GM12878 (cell line): ENCODE results near the gene CRAMP1. TPM values are rescaled to one million over a fixed set of nuclear protein-coding genes. Genes with fewer than 3 reads are reported as not detected.

Experiments
- ATAC-seq: fragments of 200-7000 bp; cut with Tn5 transposase; 3 replicates; pipeline ENCODE4 v1.9.1; 2020; ENCODE audit warnings: mild to moderate bottlenecking, moderate library complexity
- BruUV-seq: library from RNA; stranded (reverse); fragments of 400-500 nt; replicated peaks from 2 replicates; lab custom pipeline; 2021; lab: Mats Ljungman, UMichigan
- CTCF ChIA-PET: fragments of 300-600 bp; sonication (Branson Sonifier 250); formaldehyde crosslinking; extraction: SDS; loops from one replicate; lab custom pipeline; 2021; ENCODE audit warnings: inconsistent platforms; lab: Yijun Ruan, JAX
- POLR2A ChIA-PET: fragments of 350-600 bp; formaldehyde crosslinking; extraction: SDS; loops from one replicate; lab custom pipeline; 2021; ENCODE audit warnings: inconsistent platforms; lab: Charles Lee
- RAD21 ChIA-PET: fragments of 300-600 bp; sonication (Branson Sonifier 250); formaldehyde crosslinking; loops from one replicate; lab custom pipeline; 2023; ENCODE audit warnings: antibody characterized with exemption; ENCODE audit not compliant: unreplicated experiment; lab: Charles Lee
- SMC1A ChIA-PET: fragments of 300-600 bp; sonication (Branson Sonifier 250); formaldehyde crosslinking; loops from one replicate; lab custom pipeline; 2023; ENCODE audit not compliant: unreplicated experiment, uncharacterized antibody; lab: Charles Lee
- DNase-seq: peaks from one replicate; pipeline ENCODE4 v3.0.0-alpha.2; 2011; ENCODE audit warnings: low read depth, low spot score
- FAIRE-seq: peaks from 3 replicates; lab custom pipeline; 2011; peaks lifted over from hg19 to GRCh38; lab: Jason Lieb, UNC
- H2AFZ ChIP-seq: 2 replicates; pipeline ENCODE4 v1.6.0; 2011; ENCODE audit warnings: low read depth, low read length, control low read depth; ENCODE audit not compliant: control insufficient read depth
- H3K27ac ChIP-seq: 2 replicates; pipeline ENCODE4 v1.5.1; 2011; ENCODE audit warnings: control low read depth; ENCODE audit not compliant: control insufficient read depth, insufficient read depth
- H3K27me3 ChIP-seq, 2 experiments: replicated peaks in 1 of 2; 2 replicates each; pipeline versions ENCODE4 v1.6.0 to v1.6.1; 2011; ENCODE audit warnings: low read length in 1 of 2; ENCODE audit not compliant: control insufficient read depth in 2 of 2, insufficient read depth in 2 of 2
- H3K36me3 ChIP-seq, 2 experiments: 2 replicates each; pipeline ENCODE4 v1.5.1; 2011; ENCODE audit warnings: low read length in 1 of 2; ENCODE audit not compliant: control insufficient read depth in 2 of 2, insufficient read depth in 2 of 2
- H3K4me1 ChIP-seq: 2 replicates; pipeline ENCODE4 v1.6.1; 2011; ENCODE audit warnings: mild to moderate bottlenecking, low read length, moderate library complexity, mixed read lengths; ENCODE audit not compliant: control insufficient read depth, insufficient read depth
- H3K4me2 ChIP-seq: 2 replicates; pipeline ENCODE4 v1.6.0; 2011; ENCODE audit warnings: control low read depth; ENCODE audit not compliant: control insufficient read depth, insufficient read depth
- H3K4me3 ChIP-seq: fragments of 200-600 bp; sonication (generic); 2 replicates; pipeline ENCODE4 v1.5.1; 2016
- H3K79me2 ChIP-seq: 2 replicates; pipeline ENCODE4 v1.6.0; 2011; ENCODE audit warnings: low read length; ENCODE audit not compliant: control insufficient read depth, insufficient read depth
- H3K9ac ChIP-seq: 2 replicates; pipeline ENCODE4 v1.8.0; 2011; ENCODE audit warnings: low read length, control low read depth, mixed read lengths; ENCODE audit not compliant: control insufficient read depth, insufficient read depth
- H3K9me3 ChIP-seq: replicated peaks from 3 replicates; pipeline ENCODE4 v1.5.1; 2011; ENCODE audit warnings: mild to moderate bottlenecking, low read length; ENCODE audit not compliant: control insufficient read depth, insufficient read depth
- H4K20me1 ChIP-seq: 2 replicates; pipeline ENCODE4 v1.6.0; 2011; ENCODE audit not compliant: control insufficient read depth, insufficient read depth
- HDGF ChIP-seq: fragments of 450-650 bp; IDR thresholded peaks from 2 replicates; pipeline ENCODE4 v1.6.1; 2016; ENCODE audit warnings: antibody characterized with exemption
- IKZF1 ChIP-seq: fragments of 450-650 bp; conservative IDR thresholded peaks from 2 replicates; pipeline ENCODE4 v1.6.1; 2017; ENCODE audit warnings: antibody characterized with exemption, mild to moderate bottlenecking
- POLR2AphosphoS5 ChIP-seq: IDR thresholded peaks from 2 replicates; pipeline ENCODE4 v1.6.1; 2011; ENCODE audit warnings: mild to moderate bottlenecking, low read length, inconsistent platforms
- TCF3 ChIP-seq: IDR thresholded peaks from 2 replicates; pipeline ENCODE4 v1.6.1; 2012; ENCODE audit warnings: low read depth, mild to moderate bottlenecking, low read length, borderline replicate concordance; ENCODE audit not compliant: insufficient read depth
- TCF7 ChIP-seq: IDR thresholded peaks from 2 replicates; pipeline ENCODE4 v1.6.1; 2014; ENCODE audit warnings: antibody characterized with exemption, borderline replicate concordance
- WGBS: methylation state at CpG from one replicate; pipeline ENCODE4 v1.1.6; 2016; ENCODE audit warnings: low lambda C conversion rate; ENCODE audit not compliant: insufficient replicate concordance, insufficient coverage; ENCODE audit errors: missing lambda C conversion rate; 5-methylcytosine and 5-hydroxymethylcytosine counted together
- in situ Hi-C: fragments of 300-500 bp; cut with MboI; formaldehyde crosslinking; loops from 9 replicates; pipeline ENCODE4 v1.14.3; 2018; ENCODE audit warnings: mixed read lengths
- intact Hi-C: fragments of 100-400 bp; cut with micrococcal nuclease; formaldehyde crosslinking; loops from one replicate; pipeline ENCODE4 v1.14.2; 2022; ENCODE audit not compliant: unreplicated experiment
- polyA plus RNA-seq, 11 experiments: library from polyadenylated mRNA; depleted of rRNA in 4 of 11; unstranded in 6 of 11; stranded (reverse) in 5 of 11; fragments of >200 nt; fragmentation: Nextera tagmentation in 4 of 11; fragmentation: Illumina TruSeq in 1 of 11; extraction: Ambion mirVana in 4 of 11; extraction: Trizol in 1 of 11; gene quantifications; 1 replicate in 1 of 11; 2 replicates in 10 of 11; pipeline versions ENCODE4 v1.2.1 to v1.2.3, GENCODE V29; 2011 to 2016; ENCODE audit warnings: inconsistent platforms in 2 of 11, missing spikeins in 2 of 11, low read depth in 1 of 11
- total RNA-seq, 4 experiments: library from RNA; depleted of rRNA in 3 of 4; stranded (reverse); fragments of >200 nt in 3 of 4; fragmentation: Illumina TruSeq in 1 of 4; extraction: Trizol in 1 of 4; gene quantifications; 2 replicates each; pipeline versions ENCODE4 v1.2.1 to v1.2.3, GENCODE V29; 2013 to 2021
- TF ChIP-seq, protein P1 (sequence below): IDR thresholded peaks from 2 replicates; pipeline ENCODE4 v1.6.1; 2011; ENCODE audit warnings: borderline replicate concordance, low read depth, mild to moderate bottlenecking, moderate library complexity, low read length; ENCODE audit not compliant: insufficient read depth, poor library complexity, severe bottlenecking

The CRAMP1 gene
- total and polyA plus RNA-seq, 10 of the 15 experiments (the other 5 are each of a cell fraction or from before 2014, with no cell fraction given): 0.37 to 9.8 (median 3.9) TPM

DNA sequence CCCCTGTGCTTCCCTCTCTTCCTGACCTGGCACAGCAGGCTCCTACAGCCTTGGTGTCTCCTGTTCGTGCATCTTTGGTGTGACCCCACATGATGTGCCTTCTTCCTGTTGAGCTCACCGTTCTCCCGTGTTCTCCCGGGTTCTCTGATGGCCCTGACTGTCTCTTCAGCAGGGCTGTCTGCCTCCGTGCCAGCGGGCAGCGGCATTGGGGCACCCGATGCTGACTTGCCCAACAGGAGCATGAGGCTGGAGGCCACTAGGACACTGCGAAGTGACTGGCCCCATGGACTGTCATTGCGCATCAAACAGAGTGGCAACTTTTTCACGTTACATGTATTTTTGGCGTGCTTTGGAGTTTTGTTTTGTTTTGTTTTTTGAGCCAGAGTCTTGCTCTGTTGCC, 22.4 kb downstream of the CRAMP1 start:
- intact Hi-C loops: no loop called here
- H4K20me1 ChIP-seq: no peaks in the 10 kb centered on the region
- no peak for ATAC-seq
- in situ Hi-C loops: no loop called here
- 92% methylated on average over 12 of the region's 12 CpGs for WGBS
- no peak overlapping the region for H2AFZ ChIP-seq
- no TSS peak for BruUV-seq
- no peak for FAIRE-seq
- ChIA-PET SMC1A (no interaction called here), RAD21 (no interaction called here), POLR2A (no interaction called here), CTCF (no interaction called here)
- H3K27ac ChIP-seq: no peak overlapping the region
- no peak overlapping the region for H3K4me3 ChIP-seq
- no peak overlapping the region for H3K4me2 ChIP-seq
- H3K79me2 ChIP-seq: no peaks in the 10 kb centered on the region
- DNase-seq: no peak
- no peak overlapping the region for H3K9ac ChIP-seq
- no peaks in the 10 kb centered on the region for H3K4me1 ChIP-seq
- no peaks in the 10 kb centered on the region for H3K27me3 ChIP-seq
- H3K9me3 ChIP-seq: no peaks in the 10 kb centered on the region
- no peak for TF ChIP-seq TCF3
- no peak for TF ChIP-seq HDGF
- no peak for TF ChIP-seq POLR2AphosphoS5
- no peak for TF ChIP-seq TCF7
- TF ChIP-seq, all 136 proteins: peak for 0
- peaks cover 15 to 39% of the 10 kb centered on the region in 2 experiments for H3K36me3 ChIP-seq

DNA sequence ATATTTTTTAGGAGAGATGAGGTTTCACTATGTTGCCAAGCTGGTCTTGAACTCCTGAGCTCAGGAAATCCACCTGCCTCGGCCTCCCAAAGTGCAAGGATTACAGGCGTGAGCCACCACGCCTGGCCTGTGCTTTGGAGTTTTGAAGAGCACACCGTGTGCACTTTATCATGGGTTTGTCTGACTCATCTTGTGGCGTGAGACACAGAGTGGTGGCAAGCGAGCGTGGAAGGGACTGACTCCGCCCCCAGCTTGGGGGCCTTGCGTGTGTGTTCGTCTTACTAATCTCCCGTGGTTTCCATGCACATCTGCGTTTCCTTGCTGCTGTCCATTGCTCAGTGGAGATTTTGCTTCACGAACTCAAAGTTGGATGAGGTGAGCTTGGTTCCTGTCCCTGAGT, 22.9 kb downstream of the CRAMP1 start:
- Histone ChIP-seq H3K79me2 (no peaks in the 10 kb centered on the region), H3K4me1 (no peaks in the 10 kb centered on the region), H3K4me3 (no peak overlapping the region), H3K4me2 (no peak overlapping the region), H3K36me3 (peaks cover 13 to 39% of the 10 kb centered on the region in 2 experiments), H4K20me1 (no peaks in the 10 kb centered on the region), H3K9me3 (no peaks in the 10 kb centered on the region), H3K9ac (no peak overlapping the region), H3K27me3 (no peaks in the 10 kb centered on the region), H3K27ac (no peak overlapping the region), H2AFZ (no peak overlapping the region)
- BruUV-seq: no TSS peak
- ChIA-PET RAD21 (no interaction called here), SMC1A (no interaction called here), POLR2A (no interaction called here), CTCF (no interaction called here)
- intact Hi-C loops: no loop called here
- in situ Hi-C loops: no loop called here
- DNase-seq (no peak), ATAC-seq (no peak), FAIRE-seq (no peak)
- 98% methylated on average over 13 of the region's 13 CpGs for WGBS
- TF ChIP-seq, protein P1, sequence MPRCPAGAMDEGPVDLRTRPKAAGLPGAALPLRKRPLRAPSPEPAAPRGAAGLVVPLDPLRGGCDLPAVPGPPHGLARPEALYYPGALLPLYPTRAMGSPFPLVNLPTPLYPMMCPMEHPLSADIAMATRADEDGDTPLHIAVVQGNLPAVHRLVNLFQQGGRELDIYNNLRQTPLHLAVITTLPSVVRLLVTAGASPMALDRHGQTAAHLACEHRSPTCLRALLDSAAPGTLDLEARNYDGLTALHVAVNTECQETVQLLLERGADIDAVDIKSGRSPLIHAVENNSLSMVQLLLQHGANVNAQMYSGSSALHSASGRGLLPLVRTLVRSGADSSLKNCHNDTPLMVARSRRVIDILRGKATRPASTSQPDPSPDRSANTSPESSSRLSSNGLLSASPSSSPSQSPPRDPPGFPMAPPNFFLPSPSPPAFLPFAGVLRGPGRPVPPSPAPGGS: peak; percentile 56
- no peak for TF ChIP-seq IKZF1
